PC-9 (cell line): ENCODE results near the gene CCDC33. TPM values are rescaled to one million over a fixed set of nuclear protein-coding genes. Genes with fewer than 3 reads are reported as not detected.

Experiments
- BruUV-seq: library from RNA; stranded (reverse); fragments of 400-500 nt; replicated peaks from 2 replicates; lab custom pipeline; 2021; lab: Mats Ljungman, UMichigan
- CTCF ChIA-PET: fragments of 300-600 bp; sonication (Branson Sonifier 250); formaldehyde crosslinking; loops from one replicate; lab custom pipeline; 2022; ENCODE audit warnings: antibody characterized with exemption; lab: Charles Lee
- POLR2A ChIA-PET: fragments of 300-600 bp; sonication (Branson Sonifier 250); formaldehyde crosslinking; loops from one replicate; lab custom pipeline; 2022; ENCODE audit warnings: antibody characterized with exemption; ENCODE audit not compliant: unreplicated experiment; lab: Charles Lee
- DNase-seq, 2 experiments: peaks; one replicate each; pipeline versions ENCODE4 v3.0.0 to v3.0.0-alpha.2; 2015 to 2022; ENCODE audit warnings: mixed read lengths in 1 of 2
- H2AFZ ChIP-seq: fragments of 200-600 bp; sonication (generic); 2 replicates; pipeline ENCODE4 v1.8.1; 2017; ENCODE audit warnings: antibody characterized with exemption
- H3F3A ChIP-seq: fragments of 200-600 bp; sonication (generic); 2 replicates; pipeline ENCODE4 v1.8.1; 2017; ENCODE audit warnings: antibody characterized with exemption, mild to moderate bottlenecking, low read depth; ENCODE audit not compliant: insufficient read depth
- H3K27ac ChIP-seq: fragments of 200-600 bp; sonication (generic); 2 replicates; pipeline ENCODE4 v1.6.1; 2016; ENCODE audit warnings: mixed run types
- H3K27me3 ChIP-seq: fragments of 200-600 bp; sonication (generic); 2 replicates; pipeline ENCODE4 v1.6.1; 2016; ENCODE audit warnings: low read depth, mixed run types; ENCODE audit not compliant: insufficient read depth
- H3K36me3 ChIP-seq: fragments of 200-600 bp; sonication (generic); 2 replicates; pipeline ENCODE4 v1.6.1; 2016; ENCODE audit warnings: low read depth, mixed run types
- H3K4me1 ChIP-seq: fragments of 200-600 bp; sonication (generic); replicated peaks from 2 replicates; pipeline ENCODE4 v1.6.1; 2016; ENCODE audit warnings: mixed run types; ENCODE audit not compliant: insufficient read depth
- H3K4me2 ChIP-seq: fragments of 200-600 bp; sonication (generic); 2 replicates; pipeline ENCODE4 v1.6.1; 2017; ENCODE audit warnings: mixed run types
- H3K4me3 ChIP-seq: fragments of 200-600 bp; sonication (generic); 2 replicates; pipeline ENCODE4 v1.6.1; 2016; ENCODE audit warnings: mixed run types
- H3K79me2 ChIP-seq: fragments of 200-600 bp; sonication (generic); 2 replicates; pipeline ENCODE4 v1.6.1; 2017; ENCODE audit warnings: low read depth, mixed run types
- H3K9me2 ChIP-seq: fragments of 200-600 bp; sonication (generic); 2 replicates; pipeline ENCODE4 v1.8.1; 2017; ENCODE audit warnings: mild to moderate bottlenecking; ENCODE audit not compliant: insufficient read depth
- H3K9me3 ChIP-seq: fragments of 200-600 bp; sonication (generic); 2 replicates; pipeline ENCODE4 v1.8.1; 2016; ENCODE audit warnings: low read depth; ENCODE audit not compliant: insufficient read depth
- H4K20me1 ChIP-seq: fragments of 200-600 bp; sonication (generic); 2 replicates; pipeline ENCODE4 v1.8.1; 2017; ENCODE audit not compliant: insufficient read depth
- CTCF ChIP-seq: fragments of 200-600 bp; sonication (generic); conservative IDR thresholded peaks from 2 replicates; pipeline ENCODE4 v1.6.1; 2017; ENCODE audit warnings: mixed run types, antibody characterized with exemption, mild to moderate bottlenecking, moderate library complexity
- EZH2 ChIP-seq: fragments of 200-600 bp; sonication (generic); IDR thresholded peaks from 2 replicates; pipeline ENCODE4 v1.8.0; 2017; ENCODE audit warnings: antibody characterized with exemption, low read depth
- intact Hi-C: fragments of 100-400 bp; cut with micrococcal nuclease; formaldehyde crosslinking; loops from one replicate; pipeline ENCODE4 v1.10.0; 2022; ENCODE audit not compliant: unreplicated experiment
- total RNA-seq: library from RNA; stranded (reverse); gene quantifications from 2 replicates; pipeline ENCODE4 v1.2.3, GENCODE V29; 2021

The CCDC33 gene
- total RNA-seq, 1 experiment from 2014 or later = 7.5 TPM

- Histone ChIP-seq H3K4me1 (no peaks in the 10 kb centered on the region), H3K79me2 (no peaks in the 10 kb centered on the region), H2AFZ (no peak overlapping the region), H3K9me2 (no peaks in the 10 kb centered on the region), H4K20me1 (no peaks in the 10 kb centered on the region), H3K4me3 (no peak overlapping the region), H3K9me3 (no peaks in the 10 kb centered on the region), H3K27me3 (peaks cover 39% of the 10 kb centered on the region), H3K4me2 (no peak overlapping the region), H3K27ac (no peak overlapping the region), H3F3A (no peaks in the 10 kb centered on the region), H3K36me3 (no peaks in the 10 kb centered on the region)
- DNase-seq = peak in 1 of 2 experiments; percentile 21
- ChIA-PET CTCF (no interaction called here), POLR2A (no interaction called here)
- intact Hi-C loops = no loop called here
- TF ChIP-seq EZH2 (no peak), CTCF (no peak)
- no TSS peak for BruUV-seq
Measured at GRCh38 chr15:74265046-74265639, 29.0 kb downstream of the CCDC33 start.

- no peak overlapping the region for H3K4me2 ChIP-seq
- no peak for DNase-seq
- H2AFZ ChIP-seq = no peak overlapping the region
- TF ChIP-seq EZH2 (no peak), CTCF (no peak)
- H3K4me3 ChIP-seq = no peak overlapping the region
- H3F3A ChIP-seq = no peaks in the 10 kb centered on the region
- no peak overlapping the region for H3K27ac ChIP-seq
- POLR2A ChIA-PET = no interaction called here
- intact Hi-C loops = no loop called here
- H3K9me2 ChIP-seq = no peaks in the 10 kb centered on the region
- H3K4me1 ChIP-seq = no peaks in the 10 kb centered on the region
- no TSS peak for BruUV-seq
- peaks cover 46% of the 10 kb centered on the region for H3K27me3 ChIP-seq
- no peaks in the 10 kb centered on the region for H3K36me3 ChIP-seq
- H3K9me3 ChIP-seq = no peaks in the 10 kb centered on the region
- CTCF ChIA-PET = interaction anchor here (0.6 kb wide), 1 partner anchor 467 kb away, joined by 4 read pairs; no protein-coding TSS in a partner anchor
- H3K79me2 ChIP-seq = no peaks in the 10 kb centered on the region
- no peaks in the 10 kb centered on the region for H4K20me1 ChIP-seq
Measured at GRCh38 chr15:74268020-74268419, 31.9 kb downstream of the CCDC33 start.

GRCh38 chr15:74269362-74270035 lies 33.4 kb downstream of the CCDC33 start:
- Histone ChIP-seq H2AFZ (no peak overlapping the region), H3K36me3 (no peaks in the 10 kb centered on the region), H4K20me1 (no peaks in the 10 kb centered on the region), H3K4me1 (no peaks in the 10 kb centered on the region), H3K4me3 (no peak overlapping the region), H3K9me2 (no peaks in the 10 kb centered on the region), H3F3A (no peaks in the 10 kb centered on the region), H3K27me3 (peaks cover 41% of the 10 kb centered on the region), H3K79me2 (no peaks in the 10 kb centered on the region), H3K9me3 (no peaks in the 10 kb centered on the region), H3K27ac (no peak overlapping the region), H3K4me2 (no peak overlapping the region)
- BruUV-seq = no TSS peak
- DNase-seq = no peak
- ChIA-PET CTCF (no interaction called here), POLR2A (no interaction called here)
- TF ChIP-seq EZH2 (no peak), CTCF (no peak)
- intact Hi-C loops = no loop called here
